Liver (tissue), 9 donors: ENCODE measurements around the gene NAA35. TPM values are rescaled to one million over a fixed set of nuclear protein-coding genes. Genes with fewer than 3 reads are reported as not detected.

ENCODE experiments used
- DNase-seq: peaks from one replicate; pipeline ENCODE4 v3.0.0-alpha.2; 2017; ENCODE audit warnings: low spot score
- H3K27ac ChIP-seq, 2 donors: one replicate each; pipeline ENCODE4 v1.7.0; 2013; ENCODE audit warnings: inconsistent platforms in 2 of 2, low read length in 2 of 2, control low read depth in 1 of 2, low read depth in 1 of 2, mild to moderate bottlenecking in 1 of 2
- H3K27me3 ChIP-seq, 4 donors: one replicate each; pipeline versions ENCODE4 v1.6.1 to v1.7.0; 2013; ENCODE audit warnings: low read length in 3 of 4, inconsistent platforms in 1 of 4, mild to moderate bottlenecking in 1 of 4, moderate library complexity in 1 of 4; ENCODE audit not compliant: control insufficient read depth in 4 of 4, insufficient read depth in 4 of 4
- H3K36me3 ChIP-seq, 4 donors: one replicate each; pipeline versions ENCODE4 v1.6.1 to v1.7.0; 2013; ENCODE audit warnings: low read length in 3 of 4, mild to moderate bottlenecking in 3 of 4, low read depth in 1 of 4, moderate library complexity in 1 of 4; ENCODE audit not compliant: control insufficient read depth in 4 of 4, insufficient read depth in 3 of 4
- H3K4me1 ChIP-seq, 4 donors: one replicate each; pipeline versions ENCODE4 v1.6.1 to v1.7.0; 2013; ENCODE audit warnings: low read length in 3 of 4, mild to moderate bottlenecking in 3 of 4, moderate library complexity in 1 of 4; ENCODE audit not compliant: control insufficient read depth in 4 of 4, insufficient read depth in 4 of 4
- H3K4me3 ChIP-seq, 3 donors: one replicate each; pipeline versions ENCODE4 v1.6.1 to v1.7.0; 2013; ENCODE audit warnings: low read length in 3 of 3, control low read depth in 1 of 3, low read depth in 1 of 3, mild to moderate bottlenecking in 1 of 3
- H3K9ac ChIP-seq, 2 donors: one replicate each; pipeline ENCODE4 v1.7.0; 2013; ENCODE audit warnings: low read length in 2 of 2, mild to moderate bottlenecking in 2 of 2, moderate library complexity in 2 of 2, control low read depth in 1 of 2, low read depth in 1 of 2
- H3K9me3 ChIP-seq, 4 donors: one replicate each; pipeline versions ENCODE4 v1.6.1 to v1.7.0; 2013; ENCODE audit warnings: low read length in 3 of 4; ENCODE audit not compliant: control insufficient read depth in 4 of 4
- ATF3 ChIP-seq: IDR thresholded peaks from 2 replicates; pipeline ENCODE4 v1.6.1; 2016; ENCODE audit warnings: antibody characterized with exemption
- CTCF ChIP-seq: fragments of 150-350 bp; IDR thresholded peaks from 2 replicates; pipeline ENCODE4 v1.5.1; 2017; ENCODE audit warnings: improper control_type of control experiment, low read depth, low read length; ENCODE audit not compliant: missing input control
- FOXA1 ChIP-seq: IDR thresholded peaks from 2 replicates; pipeline ENCODE4 v1.6.1; 2016; ENCODE audit warnings: antibody characterized with exemption
- FOXA2 ChIP-seq: IDR thresholded peaks from 2 replicates; pipeline ENCODE4 v1.6.1; 2016; ENCODE audit warnings: antibody characterized with exemption
- GABPA ChIP-seq, 2 donors: IDR thresholded peaks in 1 of 2; conservative IDR thresholded peaks in 1 of 2; 2 replicates each; pipeline ENCODE4 v1.6.1; 2016; ENCODE audit warnings: antibody characterized with exemption in 2 of 2, mild to moderate bottlenecking in 1 of 2, moderate library complexity in 1 of 2
- HNF4A ChIP-seq, 2 donors: conservative IDR thresholded peaks; 2 replicates each; pipeline ENCODE4 v1.6.1; 2016; ENCODE audit warnings: antibody characterized with exemption in 2 of 2, mild to moderate bottlenecking in 2 of 2
- HNF4G ChIP-seq: IDR thresholded peaks from 2 replicates; pipeline ENCODE4 v1.6.1; 2016; ENCODE audit warnings: antibody characterized with exemption
- JUND ChIP-seq, 2 donors: IDR thresholded peaks; 2 replicates each; pipeline ENCODE4 v1.6.1; 2016; ENCODE audit warnings: antibody characterized with exemption in 2 of 2
- MAX ChIP-seq: IDR thresholded peaks from 2 replicates; pipeline ENCODE4 v1.6.1; 2016; ENCODE audit warnings: antibody characterized with exemption
- NR2F2 ChIP-seq: IDR thresholded peaks from 2 replicates; pipeline ENCODE4 v1.6.1; 2016; ENCODE audit warnings: antibody characterized with exemption
- RAD21 ChIP-seq, 2 donors: IDR thresholded peaks; 2 replicates each; pipeline ENCODE4 v1.6.1; 2016; ENCODE audit warnings: antibody characterized with exemption in 2 of 2, mild to moderate bottlenecking in 2 of 2
- REST ChIP-seq: IDR thresholded peaks from 2 replicates; pipeline ENCODE4 v1.6.1; 2016; ENCODE audit warnings: antibody characterized with exemption, mild to moderate bottlenecking
- RXRA ChIP-seq, 2 donors: IDR thresholded peaks; 2 replicates each; pipeline ENCODE4 v1.6.1; 2017 to 2018; ENCODE audit warnings: antibody characterized with exemption in 2 of 2, mild to moderate bottlenecking in 1 of 2
- SP1 ChIP-seq: IDR thresholded peaks from 2 replicates; pipeline ENCODE4 v1.6.1; 2018; ENCODE audit warnings: antibody characterized with exemption, mild to moderate bottlenecking
- TAF1 ChIP-seq: conservative IDR thresholded peaks from 2 replicates; pipeline ENCODE4 v1.6.1; 2016; ENCODE audit warnings: antibody characterized with exemption, mild to moderate bottlenecking
- YY1 ChIP-seq: IDR thresholded peaks from 2 replicates; pipeline ENCODE4 v1.6.1; 2016; ENCODE audit warnings: antibody characterized with exemption, mild to moderate bottlenecking
- ZBTB33 ChIP-seq: IDR thresholded peaks from 2 replicates; pipeline ENCODE4 v1.6.1; 2016; ENCODE audit warnings: antibody characterized with exemption
- WGBS: extraction: QIAGEN DNeasy Blood & Tissue Kit; methylation state at CpG from one replicate; pipeline ENCODE4 v1.1.7; 2013; 5-methylcytosine and 5-hydroxymethylcytosine counted together
- polyA plus RNA-seq, 2 donors: library from polyadenylated mRNA; stranded (reverse) in 1 of 2; unstranded in 1 of 2; fragments of 200-250 nt in 1 of 2; fragments of >200 nt in 1 of 2; fragmentation: Nextera tagmentation in 1 of 2; extraction: Ambion mirVana in 1 of 2; gene quantifications; one replicate each; pipeline versions ENCODE4 v1.2.1 to v1.2.3, GENCODE V29; 2013 to 2015
- total RNA-seq, 2 donors: library from RNA; depleted of rRNA; stranded (reverse); fragments of >200 nt; gene quantifications; one replicate each; pipeline ENCODE4 v1.2.3, GENCODE V29; 2014
- donor health status: healthy.
- donor health status: healthy.
- donor health status: healthy.
- donor health status: healthy.
- donor health status: healthy.

The NAA35 gene
- total and polyA plus RNA-seq, 4 donors = 5.2 to 14.8 (median 9.2) TPM

GRCh38 chr9:85898332-85898731 is 42.6 kb upstream of the NAA35 start (continued):
- TF ChIP-seq FOXA1 = no peak
- no peak for TF ChIP-seq HNF4G
- TF ChIP-seq NR2F2 = no peak

GRCh38 chr9:85899388-85899787 is 41.6 kb upstream of the NAA35 start:
- Histone ChIP-seq H3K27me3 (no peaks in the 10 kb centered on the region), H3K4me1 (no peaks in the 10 kb centered on the region), H3K4me3 (no peak overlapping the region), H3K9me3 (no peaks in the 10 kb centered on the region), H3K9ac (no peak overlapping the region), H3K27ac (no peak overlapping the region), H3K36me3 (no peaks in the 10 kb centered on the region)
- DNase-seq = no peak
- 97% methylated on average over 16 of the region's 16 CpGs for WGBS
- no peak for TF ChIP-seq TAF1
- TF ChIP-seq YY1 = no peak
- TF ChIP-seq HNF4G = no peak
- no peak for TF ChIP-seq GABPA (IDR thresholded peaks at IDR 0.05 in 1 of 2, conservative IDR thresholded peaks at IDR 0.05 in 1 of 2)
- no peak for TF ChIP-seq JUND (IDR thresholded peaks at IDR 0.05)

GRCh38 chr9:85900504-85901201 is 40.3 kb upstream of the NAA35 start:
- peak; percentile 22 for TF ChIP-seq CTCF
- TF ChIP-seq TAF1 = no peak
- TF ChIP-seq RAD21 (IDR thresholded peaks at IDR 0.05) = peak in 1 of 2 donors; percentile 36
- Histone ChIP-seq H3K4me3 (no peak overlapping the region), H3K27me3 (no peaks in the 10 kb centered on the region), H3K4me1 (no peaks in the 10 kb centered on the region), H3K9me3 (no peaks in the 10 kb centered on the region), H3K36me3 (no peaks in the 10 kb centered on the region), H3K27ac (no peak overlapping the region), H3K9ac (no peak overlapping the region)
- WGBS = 58% methylated on average over 9 of the region's 9 CpGs
- DNase-seq = peak; percentile 40

- H3K27ac ChIP-seq = no peak overlapping the region
- H3K36me3 ChIP-seq = no peaks in the 10 kb centered on the region
- DNase-seq = no peak
- H3K4me3 ChIP-seq = no peak overlapping the region
- no peaks in the 10 kb centered on the region for H3K4me1 ChIP-seq
- no peaks in the 10 kb centered on the region for H3K9me3 ChIP-seq
- WGBS = 94% methylated on average over 2 of the region's 2 CpGs
- H3K9ac ChIP-seq = no peak overlapping the region
- H3K27me3 ChIP-seq = no peaks in the 10 kb centered on the region
- TF ChIP-seq MAX = no peak
- no peak for TF ChIP-seq HNF4G
- no peak for TF ChIP-seq RAD21 (IDR thresholded peaks at IDR 0.05)
- TF ChIP-seq ZBTB33 = no peak
- TF ChIP-seq RXRA (IDR thresholded peaks at IDR 0.05) = no peak
- TF ChIP-seq REST = no peak
- no peak for TF ChIP-seq YY1
- TF ChIP-seq SP1 = no peak
- TF ChIP-seq NR2F2 = no peak
- TF ChIP-seq FOXA1 = no peak
- no peak for TF ChIP-seq FOXA2
- TF ChIP-seq JUND (IDR thresholded peaks at IDR 0.05) = no peak
- TF ChIP-seq ATF3 = no peak
- TF ChIP-seq TAF1 = no peak
- TF ChIP-seq HNF4A (conservative IDR thresholded peaks at IDR 0.05) = no peak
Observed at GRCh38 chr9:85904975-85905374, 36.0 kb upstream of the NAA35 start.
